ENCODE data around the gene B9D2.

DNA sequence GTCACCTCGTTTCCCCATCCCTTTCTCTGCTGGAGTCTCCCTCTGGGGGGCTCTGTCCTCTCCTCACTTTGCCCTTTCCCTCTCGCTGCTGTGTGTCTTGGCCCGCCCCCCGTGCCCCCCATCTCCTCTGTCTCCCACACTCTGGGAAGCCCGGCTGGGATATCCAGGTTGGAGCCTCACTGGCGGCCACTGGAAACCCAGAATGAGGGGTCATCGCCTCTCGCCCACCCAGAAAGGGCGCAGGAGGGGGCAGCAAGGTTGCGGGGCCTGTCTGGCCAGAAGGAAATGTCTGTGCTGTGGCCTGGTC lies 38.4 kb downstream of the B9D2 start:
- TF ChIP-seq, protein P1, sequence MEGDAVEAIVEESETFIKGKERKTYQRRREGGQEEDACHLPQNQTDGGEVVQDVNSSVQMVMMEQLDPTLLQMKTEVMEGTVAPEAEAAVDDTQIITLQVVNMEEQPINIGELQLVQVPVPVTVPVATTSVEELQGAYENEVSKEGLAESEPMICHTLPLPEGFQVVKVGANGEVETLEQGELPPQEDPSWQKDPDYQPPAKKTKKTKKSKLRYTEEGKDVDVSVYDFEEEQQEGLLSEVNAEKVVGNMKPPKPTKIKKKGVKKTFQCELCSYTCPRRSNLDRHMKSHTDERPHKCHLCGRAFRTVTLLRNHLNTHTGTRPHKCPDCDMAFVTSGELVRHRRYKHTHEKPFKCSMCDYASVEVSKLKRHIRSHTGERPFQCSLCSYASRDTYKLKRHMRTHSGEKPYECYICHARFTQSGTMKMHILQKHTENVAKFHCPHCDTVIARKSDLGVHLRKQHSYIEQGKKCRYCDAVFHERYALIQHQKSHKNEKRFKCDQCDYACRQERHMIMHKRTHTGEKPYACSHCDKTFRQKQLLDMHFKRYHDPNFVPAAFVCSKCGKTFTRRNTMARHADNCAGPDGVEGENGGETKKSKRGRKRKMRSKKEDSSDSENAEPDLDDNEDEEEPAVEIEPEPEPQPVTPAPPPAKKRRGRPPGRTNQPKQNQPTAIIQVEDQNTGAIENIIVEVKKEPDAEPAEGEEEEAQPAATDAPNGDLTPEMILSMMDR (IDR thresholded peaks at IDR 0.05), result no peak
- no peak for TF ChIP-seq POLR2A (IDR thresholded peaks at IDR 0.05)
